GM19351 (cell line): ENCODE results near the gene PTGR3.

ENCODE experiments used
- ATAC-seq: cut with Tn5 transposase; IDR thresholded peaks from one replicate; pipeline ENCODE4 v1.9.1; 2021; ENCODE audit warnings: mild to moderate bottlenecking, moderate library complexity; ENCODE audit not compliant: unreplicated experiment

PTGR3 gene

DNA sequence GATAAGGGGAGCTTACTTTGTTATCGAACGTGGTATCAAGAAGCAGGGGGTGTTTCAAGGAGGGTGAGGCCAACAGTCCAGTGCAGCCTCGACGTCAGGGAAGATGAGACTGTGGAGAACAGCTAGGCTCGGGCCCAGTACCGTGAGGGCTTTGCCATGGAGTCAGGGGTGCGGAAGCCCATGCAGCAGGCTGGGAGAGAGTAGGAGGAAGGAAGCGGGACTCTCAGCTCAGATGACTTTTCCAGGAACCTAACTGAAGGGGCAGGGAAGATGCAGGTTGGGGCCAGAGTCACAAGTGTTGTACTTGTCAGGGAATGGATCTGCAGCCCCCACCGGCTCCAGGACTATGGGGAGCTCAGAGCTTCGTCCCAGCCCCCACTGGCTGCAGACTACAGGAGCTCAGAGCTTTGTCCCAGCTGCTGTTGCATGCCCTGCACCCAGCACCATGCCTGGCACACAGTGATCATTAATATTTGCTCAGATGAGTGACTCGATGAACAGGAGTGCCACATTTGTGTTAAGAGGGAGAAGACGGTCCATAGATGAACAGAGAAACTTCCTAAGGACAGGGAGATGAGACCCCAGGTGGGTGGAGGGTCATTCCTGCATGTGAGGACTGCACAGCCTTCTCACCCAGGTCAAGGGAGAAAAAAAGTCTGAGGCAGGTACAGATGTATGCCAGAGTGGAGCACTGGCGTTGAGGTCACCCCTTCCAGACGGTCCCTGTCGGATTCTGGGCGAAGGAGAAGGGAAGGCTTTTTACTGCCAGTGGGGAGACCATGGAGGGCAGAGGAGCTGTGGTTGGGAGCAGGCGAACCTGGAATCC, 36.4 kb downstream of the PTGR3 start:
- peak; percentile 24 for ATAC-seq

DNA sequence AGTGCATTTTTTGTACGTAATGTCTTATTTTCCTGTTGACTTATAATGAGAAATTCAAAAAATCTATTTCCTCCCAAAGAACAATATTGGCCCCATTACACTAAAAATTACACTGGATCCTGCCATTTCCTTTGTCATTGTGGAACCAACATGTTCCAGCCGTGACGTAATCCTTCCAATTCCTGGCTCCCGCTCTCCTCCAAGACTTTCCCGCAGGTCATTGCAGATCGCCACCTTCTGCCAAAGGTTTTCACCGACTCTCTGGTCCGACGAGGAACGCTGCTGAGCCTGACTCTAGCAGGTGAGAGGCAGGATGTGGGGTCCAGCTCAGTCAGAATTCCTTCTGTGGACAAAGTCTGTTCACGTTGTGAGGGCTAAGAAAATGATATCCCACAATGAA, 38.0 kb downstream of the PTGR3 start:
- ATAC-seq: no peak

- ATAC-seq: no peak
Observed at GRCh38 chr18:75170022-75170789, 38.7 kb downstream of the PTGR3 start.

DNA sequence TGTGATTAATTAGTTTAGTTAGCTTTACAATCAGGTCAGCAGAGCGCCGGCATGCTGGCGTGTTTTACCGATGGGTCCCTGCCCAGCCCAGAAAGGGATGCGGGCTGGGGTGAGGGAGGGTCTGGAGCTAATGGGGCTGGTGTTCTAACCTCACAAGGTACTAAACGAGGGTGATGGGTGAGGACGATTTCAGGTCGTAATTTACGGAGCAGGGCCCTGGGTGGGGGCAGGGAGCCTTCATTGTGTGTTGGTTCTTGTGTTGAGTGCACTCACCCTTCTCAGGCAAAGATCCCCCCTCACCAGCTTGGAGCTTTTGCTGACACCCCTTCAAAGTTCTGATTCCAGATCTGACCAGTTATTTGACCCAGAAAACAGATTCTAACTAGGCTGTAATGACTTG, 39.5 kb downstream of the PTGR3 start:
- no peak for ATAC-seq

DNA sequence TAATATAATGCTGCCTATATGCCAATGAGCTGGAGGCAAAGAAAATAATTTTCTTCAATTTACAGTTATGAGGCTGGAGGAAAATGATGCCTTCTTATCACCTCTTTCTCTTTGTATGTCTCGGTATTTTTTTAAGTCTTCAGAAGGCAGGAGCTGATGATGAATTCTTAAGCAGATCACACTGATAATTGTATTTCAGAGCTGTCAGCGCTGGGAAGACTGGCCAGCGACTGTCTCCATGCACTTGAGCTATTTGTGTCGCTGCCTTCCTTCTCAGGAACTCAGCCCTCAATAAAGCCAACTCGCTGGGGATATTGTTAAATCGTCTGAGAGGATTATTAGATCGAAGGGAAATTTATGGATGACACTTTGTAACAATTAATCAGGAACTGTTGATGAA, 40.3 kb downstream of the PTGR3 start:
- no peak for ATAC-seq

- no peak for ATAC-seq
Observed at GRCh38 chr18:75167759-75168618, 41.0 kb downstream of the PTGR3 start.

DNA sequence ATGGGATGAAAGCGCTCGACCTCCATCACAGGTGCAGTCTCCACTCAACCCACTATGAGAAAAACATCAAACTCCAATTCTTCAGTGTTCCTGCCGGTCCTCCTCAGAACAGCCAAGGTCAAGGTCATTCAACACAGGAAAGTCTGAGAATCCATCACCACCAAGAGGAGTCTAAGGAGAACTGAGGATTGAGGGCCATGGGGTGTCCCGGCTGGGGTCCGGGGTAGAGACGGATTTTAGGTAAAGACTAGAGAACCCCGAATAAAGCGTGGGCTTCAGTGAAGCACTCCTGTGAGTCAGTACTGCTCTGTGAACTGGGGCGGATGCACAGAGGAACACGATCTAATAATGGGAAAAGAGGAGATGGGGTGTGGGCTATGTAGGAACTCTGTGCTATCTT, 41.8 kb downstream of the PTGR3 start:
- ATAC-seq: no peak

DNA sequence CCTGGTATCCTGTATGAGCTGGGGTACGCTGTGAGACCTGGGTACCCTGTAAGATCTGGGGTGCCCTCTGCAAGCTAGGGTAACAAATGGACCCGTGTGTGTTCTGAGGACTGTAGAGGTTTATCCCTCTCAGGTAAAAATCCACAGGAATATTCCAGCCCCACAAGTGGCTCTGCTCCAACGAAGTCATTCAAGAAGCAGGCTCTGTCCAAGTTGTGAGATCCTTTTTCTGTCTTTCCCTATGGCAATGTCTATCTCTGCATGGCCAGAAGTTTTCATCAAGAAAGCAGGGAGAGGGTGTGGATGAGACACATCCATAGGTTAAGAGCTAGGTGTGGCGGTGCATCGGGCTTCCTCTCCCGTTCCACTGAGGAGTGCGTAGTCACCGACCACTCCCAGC, 43.0 kb downstream of the PTGR3 start:
- ATAC-seq: no peak

- ATAC-seq: no peak
Observed at GRCh38 chr18:75164479-75164878, 44.5 kb downstream of the PTGR3 start.

DNA sequence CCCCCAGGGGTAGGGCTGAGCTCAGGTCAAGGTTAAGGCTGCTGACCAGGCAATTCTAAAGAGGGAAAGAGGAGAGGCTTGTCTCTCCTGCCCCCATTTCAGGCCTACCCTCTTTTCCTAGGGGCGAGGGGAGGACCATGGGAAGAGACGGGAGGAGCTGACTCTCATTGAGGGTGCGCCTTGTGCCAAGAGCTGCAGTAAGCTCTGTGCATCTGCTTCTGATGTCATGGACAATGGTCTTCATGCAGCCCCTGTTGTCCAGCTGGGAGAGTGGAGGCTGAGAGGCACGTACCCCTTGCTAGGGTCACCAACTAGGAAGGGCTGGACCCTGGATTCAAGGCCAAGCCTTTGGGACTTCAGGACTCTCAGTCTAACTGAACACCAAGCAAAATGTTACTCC, 45.2 kb downstream of the PTGR3 start:
- no peak for ATAC-seq

GRCh38 chr18:75162978-75163377, 46.0 kb downstream of the PTGR3 start:
- no peak for ATAC-seq

DNA sequence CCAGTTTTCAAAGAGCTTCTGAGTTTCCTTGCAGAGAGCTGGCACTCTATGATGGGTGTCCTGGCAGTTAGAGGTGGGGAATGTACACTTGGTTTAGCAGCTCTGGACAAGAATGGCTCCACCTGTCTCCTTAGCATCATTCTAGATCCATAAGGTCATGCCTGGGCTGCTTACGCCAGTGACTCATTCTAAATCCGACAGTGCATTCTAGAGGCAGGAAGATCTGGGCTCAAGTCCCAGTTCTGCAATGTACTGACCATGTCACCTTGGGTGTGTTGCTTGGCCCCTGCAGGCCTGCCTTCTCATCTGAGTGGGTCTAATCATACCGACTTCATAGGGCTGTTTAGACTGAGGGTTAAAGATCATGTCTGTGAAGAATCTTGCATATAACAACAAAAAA, 46.5 kb downstream of the PTGR3 start:
- ATAC-seq: no peak

DNA sequence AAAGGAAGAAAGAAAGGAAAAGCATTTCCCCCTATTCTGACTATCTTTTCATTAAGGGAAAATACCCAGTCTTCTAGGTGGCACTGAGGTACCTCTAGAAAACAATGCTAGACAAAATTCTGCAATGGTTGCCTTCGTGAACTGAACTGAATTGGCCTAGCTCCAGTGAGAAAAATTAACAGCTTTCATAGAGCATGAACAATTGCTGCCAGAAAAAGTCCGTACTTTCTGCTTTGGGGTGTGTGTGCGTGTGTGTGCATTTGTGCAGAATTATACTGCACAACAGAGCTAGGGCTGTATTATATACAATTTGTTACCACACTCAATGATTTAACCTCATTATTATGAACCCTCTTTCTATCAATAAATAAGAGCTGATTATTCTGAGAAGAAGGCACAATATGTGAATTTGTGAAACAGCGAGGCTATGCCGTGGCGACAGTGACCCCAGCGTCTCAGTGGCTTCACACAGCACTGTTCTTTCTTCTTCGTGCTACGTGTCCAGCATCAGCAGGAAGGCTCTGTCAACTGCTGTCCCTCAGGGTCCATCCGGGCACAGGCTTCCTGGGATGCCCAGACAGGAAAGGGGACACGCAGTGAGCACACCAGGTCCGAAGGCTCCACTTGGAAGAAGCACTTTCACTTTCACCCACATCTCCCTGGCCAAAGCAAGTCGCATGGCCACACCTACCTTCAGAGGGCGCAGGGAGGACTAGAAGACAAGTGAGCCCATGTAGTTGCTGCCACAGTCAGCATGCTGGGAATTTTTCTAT, 47.5 kb downstream of the PTGR3 start:
- no peak for ATAC-seq

DNA sequence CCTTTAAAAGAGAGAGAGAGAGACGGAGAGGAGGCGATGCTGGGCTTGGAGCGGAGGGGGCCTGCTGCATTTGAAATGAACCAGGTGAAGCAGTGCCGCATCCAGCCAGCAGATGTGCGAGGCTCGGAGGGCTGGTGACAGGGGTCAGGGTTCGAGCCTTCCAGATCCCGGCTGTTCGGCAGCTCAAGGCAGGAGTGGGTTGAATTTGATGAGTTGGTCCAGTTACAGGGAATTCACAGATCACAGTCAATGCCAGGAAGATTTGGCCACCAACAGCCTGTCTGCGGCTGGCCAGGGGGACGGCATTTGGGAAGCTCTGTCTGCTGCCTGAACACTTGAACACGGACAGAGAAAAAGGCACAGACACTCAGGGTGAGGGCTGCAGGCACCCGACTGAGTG, 48.6 kb downstream of the PTGR3 start:
- no peak for ATAC-seq

GRCh38 chr18:75159646-75160356, 49.1 kb downstream of the PTGR3 start:
- ATAC-seq: no peak

DNA sequence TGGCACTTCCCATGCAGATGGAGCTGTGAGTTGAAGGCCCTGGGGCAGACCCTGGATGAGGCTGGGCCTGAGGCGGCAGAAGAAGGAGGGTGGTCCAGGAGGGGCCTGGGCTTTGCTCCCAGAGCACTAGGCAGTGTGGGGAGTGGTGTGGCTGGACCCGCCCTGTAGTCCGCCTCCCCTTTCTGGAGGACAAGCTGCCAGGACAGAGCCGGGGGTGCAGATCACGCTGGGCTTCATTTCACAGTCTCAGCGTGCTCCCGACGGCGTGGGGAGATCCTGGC, 49.8 kb downstream of the PTGR3 start:
- ATAC-seq: no peak
